ENCODE data around the gene SETBP1.

DNA sequence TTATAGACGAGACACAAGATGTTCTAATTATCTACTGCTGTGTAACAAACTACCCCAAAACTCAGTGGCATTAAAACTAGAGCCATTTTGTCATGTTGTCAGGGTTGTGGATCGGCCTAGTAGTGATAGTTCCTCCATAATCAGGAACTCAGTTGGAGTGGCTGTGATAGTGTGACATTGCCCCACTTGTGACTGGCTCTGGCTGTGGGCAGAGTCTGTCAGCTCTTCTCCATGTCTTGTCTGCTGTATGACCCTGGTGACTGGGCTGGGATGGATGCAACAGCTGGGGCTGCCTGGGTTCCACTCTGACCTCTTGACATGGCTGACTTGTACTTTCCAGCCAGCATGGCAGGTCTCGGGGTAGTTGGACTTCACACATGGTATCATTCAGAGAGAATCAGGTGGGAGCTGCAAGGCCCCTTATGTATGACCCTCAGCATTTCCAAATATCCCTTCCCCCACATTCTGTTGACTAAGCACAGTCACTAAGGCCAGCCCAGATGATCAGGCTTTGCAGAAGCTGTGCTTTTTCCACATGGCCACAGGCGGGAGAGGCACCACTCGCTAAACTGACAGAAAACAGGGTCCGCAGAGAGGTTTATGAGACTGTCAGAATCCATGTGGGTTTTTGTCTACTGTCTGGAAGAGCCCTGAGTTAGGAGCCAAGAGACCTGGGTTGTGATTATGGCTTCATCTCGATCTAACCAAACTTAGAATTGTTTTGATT, 50.3 kb downstream of the SETBP1 start:
- TF ChIP-seq, protein P1, sequence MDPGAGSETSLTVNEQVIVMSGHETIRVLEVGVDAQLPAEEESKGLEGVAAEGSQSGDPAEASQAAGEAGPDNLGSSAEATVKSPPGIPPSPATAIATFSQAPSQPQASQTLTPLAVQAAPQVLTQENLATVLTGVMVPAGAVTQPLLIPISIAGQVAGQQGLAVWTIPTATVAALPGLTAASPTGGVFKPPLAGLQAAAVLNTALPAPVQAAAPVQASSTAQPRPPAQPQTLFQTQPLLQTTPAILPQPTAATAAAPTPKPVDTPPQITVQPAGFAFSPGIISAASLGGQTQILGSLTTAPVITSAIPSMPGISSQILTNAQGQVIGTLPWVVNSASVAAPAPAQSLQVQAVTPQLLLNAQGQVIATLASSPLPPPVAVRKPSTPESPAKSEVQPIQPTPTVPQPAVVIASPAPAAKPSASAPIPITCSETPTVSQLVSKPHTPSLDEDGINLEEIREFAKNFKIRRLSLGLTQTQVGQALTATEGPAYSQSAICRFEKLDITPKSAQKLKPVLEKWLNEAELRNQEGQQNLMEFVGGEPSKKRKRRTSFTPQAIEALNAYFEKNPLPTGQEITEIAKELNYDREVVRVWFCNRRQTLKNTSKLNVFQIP (CRISPR knock-in tag; IDR thresholded peaks at IDR 0.05; ENCODE audit: borderline replicate concordance, low read depth) = no peak
- TF ChIP-seq ZFP30 (CRISPR knock-in tag; IDR thresholded peaks at IDR 0.05) = no peak
- no peak for TF ChIP-seq TCF4 (CRISPR knock-in tag; IDR thresholded peaks at IDR 0.05; ENCODE audit: borderline replicate concordance)

Data from SK-N-SH treated with all-trans-retinoic acid at 6 μM for 48 hours (cell line).